Stimulated activated CD8-positive, alpha-beta memory T cell treated with anti-CD3 and anti-CD28 coated beads, Interleukin-4, amount 100 ng/mL, for 4 hours (primary cell): ENCODE results near the gene DOCK1.
"Not testable (repeated sequence)": the region's sequence is repeated elsewhere in the genome, so short reads cannot be mapped to it uniquely, and the experiment has no call there.

Source experiments
- DNase-seq, 2 donors: peaks; one replicate each; pipeline ENCODE4 v3.0.0-alpha.2; 2020; ENCODE audit warnings: low read depth in 2 of 2, low spot score in 1 of 2

The DOCK1 gene

DNA sequence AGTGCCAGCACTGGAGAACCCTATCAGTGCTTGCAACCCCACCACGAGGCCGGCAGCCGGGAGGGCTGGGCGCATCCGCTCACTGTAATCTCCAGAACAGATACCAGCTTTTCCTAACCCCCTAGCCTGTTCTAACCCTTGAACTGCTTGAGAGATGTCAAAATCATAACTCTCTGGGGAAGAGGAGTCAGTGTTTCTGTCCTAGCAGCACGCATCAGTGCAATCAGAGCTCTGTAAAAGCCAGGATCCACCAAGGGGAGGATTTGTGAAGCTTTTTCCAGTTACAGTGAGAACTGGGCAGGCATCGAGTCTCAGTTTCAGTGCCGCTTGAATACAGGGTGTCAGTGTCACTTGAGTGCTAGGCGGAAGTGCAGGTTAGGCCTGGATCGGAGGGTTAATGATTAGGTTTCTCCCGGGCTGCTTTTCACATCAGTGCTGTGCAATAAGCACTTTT, 395.7 kb downstream of the DOCK1 start:
- no peak for DNase-seq

DNA sequence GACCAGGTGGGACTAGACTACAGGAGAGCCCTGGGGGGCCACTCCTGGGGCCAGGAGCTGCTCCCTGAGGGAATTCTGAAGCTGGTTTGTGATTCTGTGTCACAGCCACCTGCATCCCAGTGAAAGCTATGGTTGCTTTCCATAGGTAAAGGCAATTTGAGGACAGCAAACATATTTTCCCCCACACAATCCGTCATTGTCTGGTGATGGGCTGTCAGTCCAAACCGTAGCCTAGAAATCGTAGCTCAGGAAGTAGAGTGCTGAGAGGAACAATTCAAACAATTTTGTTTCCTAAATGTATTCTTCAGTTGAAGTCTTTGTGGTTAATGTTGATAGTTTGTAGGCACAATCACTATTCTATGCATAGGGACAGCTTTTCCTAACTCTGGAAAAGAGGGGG, 397.1 kb downstream of the DOCK1 start:
- no peak for DNase-seq

DNA sequence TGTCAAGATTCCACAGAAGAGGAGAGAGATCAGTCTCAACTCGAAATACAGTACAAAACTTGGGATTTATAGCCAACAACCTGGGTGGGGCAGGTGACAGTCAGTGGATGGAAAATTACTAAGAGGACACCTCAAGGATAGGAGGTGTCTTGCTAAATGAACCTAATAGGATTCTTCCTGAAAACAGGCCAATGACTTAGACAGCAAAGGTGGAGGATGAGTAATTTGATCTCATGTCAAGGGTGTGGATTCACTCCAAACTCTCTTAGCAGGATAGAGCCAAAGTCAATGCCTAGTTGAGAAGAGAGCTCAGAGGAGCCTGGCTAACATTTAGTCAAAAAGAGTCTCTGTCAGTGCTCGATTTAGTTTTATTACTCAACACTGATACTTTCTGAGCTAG, 397.9 kb downstream of the DOCK1 start:
- no peak for DNase-seq

GRCh38 chr10:127303746-127304145, 398.5 kb downstream of the DOCK1 start:
- no peak for DNase-seq

DNA sequence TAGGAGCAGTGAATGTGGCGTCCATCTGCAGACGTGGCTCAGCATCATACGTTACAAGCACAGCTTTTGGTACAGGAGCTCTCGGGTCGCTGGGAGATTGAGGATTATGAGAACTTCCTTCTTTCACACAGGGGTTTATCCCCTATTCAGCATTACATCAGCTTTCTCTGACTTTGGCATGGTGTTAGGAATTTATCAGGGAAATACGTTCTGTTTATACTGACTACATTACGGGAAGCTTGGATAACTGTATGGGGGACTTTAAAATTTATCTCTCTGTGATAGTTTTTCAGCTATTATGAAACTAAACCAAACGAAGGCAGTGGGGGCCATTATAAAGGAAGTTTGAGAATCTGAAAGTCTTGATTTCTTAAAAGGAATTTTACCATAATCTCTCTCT, 401.3 kb downstream of the DOCK1 start:
- no peak for DNase-seq

- no peak for DNase-seq
Measured at GRCh38 chr10:127307338-127307737, 402.1 kb downstream of the DOCK1 start.

- DNase-seq, result no peak
Measured at GRCh38 chr10:127308031-127308430, 402.8 kb downstream of the DOCK1 start.

DNA sequence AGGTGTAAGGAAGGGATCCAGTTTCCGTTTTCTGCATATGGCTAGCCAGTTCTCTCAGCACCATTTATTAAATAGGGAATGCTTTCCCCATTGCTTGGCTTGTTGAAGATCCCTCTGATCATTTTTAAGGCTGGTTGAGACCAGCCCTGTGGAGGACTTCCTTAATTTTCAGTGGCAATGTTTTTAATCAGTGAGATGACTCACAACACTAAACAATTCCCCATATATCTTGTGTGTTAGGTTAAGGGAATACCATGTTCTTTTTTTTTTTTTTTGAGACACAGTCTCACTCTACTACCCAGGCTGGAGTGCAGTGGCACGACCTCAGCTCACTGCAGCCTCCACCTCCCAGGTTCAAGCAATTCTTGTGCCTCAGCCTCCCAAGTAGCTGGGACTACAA, 404.4 kb downstream of the DOCK1 start:
- not testable (repeated sequence) for DNase-seq

DNA sequence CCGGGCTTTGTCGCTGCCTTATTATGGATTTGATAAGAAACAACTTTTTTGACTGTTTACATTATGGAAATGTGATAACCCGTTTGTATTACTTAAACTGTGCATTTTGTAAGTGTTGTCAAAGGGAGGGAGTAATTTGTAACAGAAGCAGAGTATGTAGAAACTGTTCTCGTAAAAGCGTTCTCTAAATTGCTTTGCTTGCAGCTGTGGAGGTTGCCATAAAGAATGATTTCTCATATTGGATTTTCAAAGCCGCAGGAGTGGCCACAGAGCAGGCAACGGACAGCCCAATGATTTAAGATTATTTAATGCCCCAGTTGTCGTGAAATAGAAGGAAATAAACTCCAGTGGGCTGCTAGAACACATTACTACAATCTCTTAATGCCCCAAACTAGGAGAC, 405.2 kb downstream of the DOCK1 start:
- DNase-seq, result no peak

DNA sequence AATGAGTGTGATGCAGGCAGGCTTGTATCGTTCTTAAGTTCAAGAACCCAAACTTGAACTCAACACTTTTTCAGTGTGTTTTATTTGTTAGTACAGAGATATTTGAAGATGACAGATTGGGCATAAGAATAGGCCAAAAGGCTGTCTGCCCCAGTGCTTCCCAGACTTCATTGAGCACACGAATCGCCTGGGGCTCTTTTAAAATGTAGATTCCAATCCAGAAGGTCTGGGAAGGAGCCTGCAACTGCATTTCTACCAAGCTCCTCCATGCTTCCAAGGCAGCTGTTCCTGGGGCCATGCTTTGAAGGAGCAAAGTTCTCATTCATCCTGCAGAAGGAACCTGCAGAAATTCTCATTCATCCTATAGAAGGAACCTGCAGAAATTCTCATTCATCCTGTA, 405.7 kb downstream of the DOCK1 start:
- no peak for DNase-seq

DNA sequence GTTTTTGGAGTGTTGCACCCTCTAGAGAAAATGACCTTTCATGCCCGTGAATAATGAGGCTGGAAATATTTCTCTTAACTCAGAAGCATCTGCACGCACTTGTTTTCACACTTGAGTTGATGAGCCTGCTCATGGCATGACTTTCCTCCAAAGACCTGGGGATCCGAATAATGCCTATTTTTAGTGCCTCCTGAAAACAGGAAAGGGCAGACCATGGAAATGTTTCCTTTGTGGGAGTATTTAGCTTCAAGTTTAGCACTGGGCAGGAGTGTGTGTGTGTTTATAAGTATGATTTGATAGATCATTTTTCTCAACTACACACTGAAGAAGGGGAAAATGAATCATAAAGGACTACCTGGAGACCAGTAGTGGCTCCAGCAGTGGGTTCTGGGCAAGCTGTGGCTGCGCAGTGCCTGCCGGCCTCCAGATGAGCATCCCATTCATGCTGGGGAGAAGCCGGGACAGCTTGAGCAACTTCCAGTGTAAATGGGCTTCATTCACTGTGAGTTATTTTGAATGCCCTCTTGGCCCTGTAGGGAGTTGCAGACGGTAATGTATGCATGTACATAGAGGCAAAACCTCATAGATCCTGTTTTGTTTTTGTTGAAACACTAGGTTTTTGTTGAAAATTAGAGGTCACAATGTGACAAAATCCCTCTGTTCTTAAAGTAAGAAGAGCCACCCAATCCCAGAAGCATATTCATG, 408.9 kb downstream of the DOCK1 start:
- DNase-seq, result no peak

DNA sequence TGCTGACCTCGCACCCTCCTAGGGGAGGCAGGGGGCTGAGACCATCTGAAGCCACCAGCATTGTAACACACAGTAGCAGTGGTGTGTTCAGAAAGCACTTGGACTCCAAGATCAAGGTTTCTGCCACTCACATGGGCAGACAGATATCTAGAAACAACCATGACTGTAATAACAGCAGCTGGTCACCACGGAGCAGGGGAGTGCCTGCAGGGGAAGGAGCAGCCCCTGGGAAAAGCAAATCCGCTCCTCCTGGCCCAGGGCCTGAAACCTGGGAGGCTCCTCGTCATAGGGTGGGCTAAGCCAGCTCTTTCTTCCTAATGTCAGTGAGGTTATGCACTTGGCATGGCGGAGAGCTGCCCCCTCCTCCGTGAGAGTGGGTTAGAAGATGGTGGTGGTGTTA, 409.6 kb downstream of the DOCK1 start:
- DNase-seq, result no peak

DNA sequence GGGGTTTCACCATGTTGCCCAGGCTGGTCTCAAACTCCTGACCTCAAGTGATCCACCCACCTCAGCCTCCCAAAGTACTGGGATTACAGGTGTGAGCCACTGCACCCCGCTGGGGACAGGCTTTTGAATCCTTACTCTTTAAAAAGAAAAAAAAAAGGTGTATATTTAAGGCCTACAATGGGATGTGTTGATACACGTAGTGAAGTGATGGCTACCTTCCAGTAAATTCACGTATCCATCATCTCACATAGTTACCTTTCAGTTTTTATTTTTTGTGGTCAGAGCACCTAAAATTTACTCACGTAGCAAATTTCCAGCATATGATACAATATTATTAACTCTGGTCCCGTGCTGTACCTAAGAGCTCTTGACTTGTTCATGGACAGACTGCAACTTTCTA, 410.7 kb downstream of the DOCK1 start:
- DNase-seq, result no peak

- no peak for DNase-seq
Measured at GRCh38 chr10:127318396-127318795, 413.2 kb downstream of the DOCK1 start.

DNA sequence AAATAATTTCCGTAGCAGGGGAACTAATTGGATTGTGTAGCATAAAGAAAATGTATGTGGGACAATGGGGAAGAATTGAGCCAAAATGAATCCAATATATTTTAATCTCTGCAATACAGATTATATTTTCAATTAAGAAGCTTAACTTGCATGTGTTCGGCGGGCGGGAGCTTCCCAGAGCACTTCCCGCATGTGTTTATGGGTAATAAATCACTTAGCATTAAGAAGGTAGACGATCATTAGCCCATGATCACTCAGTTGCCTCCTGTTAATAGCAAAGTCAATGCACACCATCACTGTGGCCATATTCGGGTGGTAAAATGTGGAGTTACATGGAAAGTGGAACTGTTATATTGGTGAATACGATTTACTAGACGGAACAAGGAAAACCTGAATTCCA, 414.0 kb downstream of the DOCK1 start:
- DNase-seq, result no peak

DNA sequence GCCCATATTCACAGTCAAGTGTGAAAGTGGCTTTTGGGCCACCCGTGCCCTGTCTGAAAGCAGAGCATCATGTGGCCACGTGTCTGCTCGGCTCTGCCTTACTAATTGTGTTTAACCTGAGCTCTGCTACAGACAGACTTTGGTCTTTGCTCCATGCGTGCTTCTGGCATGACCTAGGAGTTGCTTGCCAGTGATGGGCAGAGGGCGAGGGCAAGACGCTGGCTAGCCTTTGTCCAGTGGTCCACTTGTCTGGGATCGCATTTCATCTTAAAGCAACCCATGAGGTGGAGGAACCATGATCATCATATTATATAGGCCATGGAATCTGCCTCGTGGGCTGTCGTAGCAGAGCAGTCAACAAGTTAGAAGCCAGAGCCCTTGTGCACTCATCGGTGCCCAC, 414.5 kb downstream of the DOCK1 start:
- DNase-seq, result no peak

- DNase-seq, result no peak
Measured at GRCh38 chr10:127320176-127320575, 414.9 kb downstream of the DOCK1 start.

DNA sequence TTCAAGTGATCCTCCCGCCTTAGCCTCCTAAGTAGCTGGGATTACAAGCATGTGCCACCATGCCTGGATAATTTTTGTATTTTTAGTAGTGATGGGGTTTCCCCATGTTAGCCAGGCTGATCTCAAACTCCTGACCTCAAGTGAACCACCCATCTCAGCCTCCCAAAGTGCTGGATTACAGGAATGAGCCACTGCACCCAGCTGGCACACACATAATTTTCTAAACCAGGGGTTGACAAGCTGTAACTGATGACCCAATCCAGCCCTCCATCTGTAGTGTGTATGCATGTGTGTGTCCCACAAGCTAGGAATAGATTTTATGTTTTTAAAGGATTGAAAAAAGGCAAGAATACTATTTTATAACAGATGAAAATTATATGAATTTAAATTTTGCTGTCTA, 417.1 kb downstream of the DOCK1 start:
- no peak for DNase-seq

GRCh38 chr10:127325506-127325905, 420.3 kb downstream of the DOCK1 start:
- DNase-seq, result no peak

GRCh38 chr10:127326883-127327282, 421.7 kb downstream of the DOCK1 start:
- no peak for DNase-seq

- no peak for DNase-seq
Measured at GRCh38 chr10:127331696-127332095, 426.5 kb downstream of the DOCK1 start.

- no peak for DNase-seq
Measured at GRCh38 chr10:127332631-127333030, 427.4 kb downstream of the DOCK1 start.

DNA sequence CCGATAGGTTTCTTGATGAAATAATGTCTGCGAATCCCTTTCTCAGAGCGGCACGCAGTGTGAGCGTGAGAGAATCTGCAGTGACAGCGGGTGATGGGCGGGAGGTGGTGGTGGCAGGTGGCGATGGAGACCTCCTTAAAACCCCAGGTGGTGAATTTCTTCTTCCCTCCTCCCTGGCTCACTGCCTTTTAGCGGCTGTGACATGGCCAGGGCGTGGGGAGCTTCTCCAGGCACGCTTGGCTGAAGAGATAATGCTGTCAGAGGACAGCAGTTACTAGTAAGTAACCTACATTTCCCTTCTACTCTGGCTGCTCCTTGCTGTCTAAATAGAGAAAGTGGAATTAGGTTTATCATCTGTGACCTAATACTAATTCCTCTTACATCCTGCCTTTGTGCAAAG, 432.6 kb downstream of the DOCK1 start:
- DNase-seq, result no peak
